Esophagus squamous epithelium (tissue), 5 donors: ENCODE results near the gene H6PD. TPM values are rescaled to one million over a fixed set of nuclear protein-coding genes. Genes with fewer than 3 reads are reported as not detected.

Experiments used
- DNase-seq: peaks from one replicate; lab custom pipeline; 2025; lab: John Stamatoyannopoulos, UW
- H3K27ac ChIP-seq, 4 donors: fragments of 200-600 bp; sonication (generic); one replicate each; pipeline ENCODE4 v1.5.1; 2016 to 2019; ENCODE audit warnings: mild to moderate bottlenecking in 1 of 4
- H3K27me3 ChIP-seq, 4 donors: fragments of 200-600 bp; sonication (generic); 1 replicate in 3 of 4; 2 replicates in 1 of 4; pipeline versions ENCODE4 v1.5.1 to v1.6.0; 2017 to 2021; ENCODE audit warnings: antibody characterized with exemption in 1 of 4
- H3K36me3 ChIP-seq, 3 donors: fragments of 200-600 bp; sonication (generic); one replicate each; pipeline ENCODE4 v1.5.1; 2016 to 2019
- H3K4me1 ChIP-seq, 3 donors: fragments of 200-600 bp; sonication (generic); one replicate each; pipeline ENCODE4 v1.5.1; 2017 to 2019
- H3K4me3 ChIP-seq, 4 donors: fragments of 200-600 bp; sonication (generic); 1 replicate in 3 of 4; 2 replicates in 1 of 4; pipeline ENCODE4 v1.5.1; 2016 to 2019; ENCODE audit warnings: mild to moderate bottlenecking in 2 of 4, moderate library complexity in 1 of 4
- H3K9me3 ChIP-seq, 3 donors: fragments of 200-600 bp; sonication (generic); one replicate each; pipeline ENCODE4 v1.5.1; 2016 to 2019
- POLR2A ChIP-seq, 4 donors: fragments of 450-650 bp; IDR thresholded peaks; one replicate each; pipeline ENCODE4 v1.6.1; 2017; ENCODE audit warnings: antibody characterized with exemption in 4 of 4, mild to moderate bottlenecking in 4 of 4, moderate library complexity in 3 of 4
- WGBS, 2 donors: methylation state at CpG; one replicate each; pipeline ENCODE4 v1.1.5; 2018; 5-methylcytosine and 5-hydroxymethylcytosine counted together
- intact Hi-C: fragments of 100-400 bp; cut with DNase I; formaldehyde crosslinking; loops from one replicate; pipeline ENCODE4 v1.15.0; 2022
- total RNA-seq, 4 donors: library from RNA; depleted of rRNA; stranded (reverse); fragments of >200 nt; gene quantifications; one replicate each; pipeline ENCODE4 v1.1.0, GENCODE V29; 2016
- TF ChIP-seq, protein P1 (sequence below), 6 experiments: fragments of 450-650 bp in 4 of 6; fragments of 200-600 bp in 2 of 6; sonication (generic) in 2 of 6; IDR thresholded peaks; one replicate each; pipeline ENCODE4 v1.5.1; 2016 to 2019; ENCODE audit warnings: antibody characterized with exemption in 6 of 6, mild to moderate bottlenecking in 4 of 6, moderate library complexity in 4 of 6
- donor health status: DM: yes; HTN: yes; CAD: no.

H6PD gene
- total RNA-seq, 4 donors from 2014 or later, result 10.6 to 35.5 (median 18.7) TPM

DNA sequence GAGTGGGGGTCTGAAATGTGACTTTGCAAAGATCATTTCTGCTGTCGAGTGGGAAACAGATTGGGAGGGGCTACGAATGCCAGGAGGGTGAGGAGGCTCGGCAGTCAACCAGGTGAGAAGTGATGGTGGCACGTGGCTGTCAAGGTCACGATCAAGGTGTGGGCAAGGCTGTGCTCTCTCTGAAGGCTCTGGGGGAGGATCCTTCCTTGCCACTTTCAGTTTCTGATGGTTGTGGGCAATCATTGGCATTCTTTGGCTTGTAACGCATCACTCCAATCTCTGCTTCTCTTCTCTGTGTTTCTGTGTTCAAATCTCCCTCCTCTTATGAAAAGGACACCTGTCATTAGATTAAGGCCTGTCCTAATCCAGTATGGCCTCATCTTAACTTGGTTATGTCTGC is 52.0 kb downstream of the H6PD start:
- Histone ChIP-seq H3K9me3 (peaks cover 0 to 24% (median 7%) of the 10 kb centered on the region in 3 donors), H3K27me3 (peaks cover 0 to 5% (median 0%) of the 10 kb centered on the region in 4 donors), H3K36me3 (no peaks in the 10 kb centered on the region), H3K4me1 (peaks cover 4 to 52% (median 28%) of the 10 kb centered on the region in 3 donors), H3K27ac (no peak overlapping the region), H3K4me3 (no peak overlapping the region)
- no peak for TF ChIP-seq POLR2A (IDR thresholded peaks at IDR 0.05)
- TF ChIP-seq, protein P1, sequence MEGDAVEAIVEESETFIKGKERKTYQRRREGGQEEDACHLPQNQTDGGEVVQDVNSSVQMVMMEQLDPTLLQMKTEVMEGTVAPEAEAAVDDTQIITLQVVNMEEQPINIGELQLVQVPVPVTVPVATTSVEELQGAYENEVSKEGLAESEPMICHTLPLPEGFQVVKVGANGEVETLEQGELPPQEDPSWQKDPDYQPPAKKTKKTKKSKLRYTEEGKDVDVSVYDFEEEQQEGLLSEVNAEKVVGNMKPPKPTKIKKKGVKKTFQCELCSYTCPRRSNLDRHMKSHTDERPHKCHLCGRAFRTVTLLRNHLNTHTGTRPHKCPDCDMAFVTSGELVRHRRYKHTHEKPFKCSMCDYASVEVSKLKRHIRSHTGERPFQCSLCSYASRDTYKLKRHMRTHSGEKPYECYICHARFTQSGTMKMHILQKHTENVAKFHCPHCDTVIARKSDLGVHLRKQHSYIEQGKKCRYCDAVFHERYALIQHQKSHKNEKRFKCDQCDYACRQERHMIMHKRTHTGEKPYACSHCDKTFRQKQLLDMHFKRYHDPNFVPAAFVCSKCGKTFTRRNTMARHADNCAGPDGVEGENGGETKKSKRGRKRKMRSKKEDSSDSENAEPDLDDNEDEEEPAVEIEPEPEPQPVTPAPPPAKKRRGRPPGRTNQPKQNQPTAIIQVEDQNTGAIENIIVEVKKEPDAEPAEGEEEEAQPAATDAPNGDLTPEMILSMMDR (IDR thresholded peaks at IDR 0.05), result no peak
- intact Hi-C loops, result loop anchor here (5.0 kb wide), 1 partner anchor 206 kb away; no protein-coding TSS in a partner anchor
- WGBS, 2 donors, result 69 to 76% methylated on average over 6 of the region's 6 CpGs
- no peak for DNase-seq

DNA sequence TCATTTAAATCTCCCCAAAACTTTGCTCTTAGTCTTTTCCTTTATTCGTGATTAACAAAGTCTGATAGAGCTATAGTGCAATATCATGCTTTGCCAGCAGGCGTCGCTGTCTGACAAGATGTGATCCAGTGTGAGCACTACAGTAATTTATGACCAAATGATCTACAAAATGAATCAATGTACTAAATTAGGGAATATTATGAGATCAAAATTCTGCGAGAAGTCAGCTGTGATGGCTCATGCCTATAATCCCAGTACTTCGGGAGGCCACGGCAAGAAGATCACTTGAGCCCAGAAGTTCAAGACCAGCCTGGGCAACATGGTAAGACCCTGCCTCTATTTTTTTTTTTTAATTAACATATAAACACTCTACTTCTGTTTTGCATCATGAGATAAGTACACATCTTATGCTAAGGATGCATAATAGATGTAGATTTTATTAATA is 54.5 kb downstream of the H6PD start:
- Histone ChIP-seq H3K27me3 (no peaks in the 10 kb centered on the region), H3K9me3 (peaks cover 0 to 24% (median 7%) of the 10 kb centered on the region in 3 donors), H3K36me3 (no peaks in the 10 kb centered on the region), H3K4me3 (no peak overlapping the region), H3K27ac (peak overlapping the region in 3 of 4 donors; percentile 91 to 99 (median 94)), H3K4me1 (peaks cover 6 to 38% (median 29%) of the 10 kb centered on the region in 3 donors)
- no peak for TF ChIP-seq POLR2A (IDR thresholded peaks at IDR 0.05)
- TF ChIP-seq, protein P1 (IDR thresholded peaks at IDR 0.05), result peak; percentile 89 to 99 (median 99)
- intact Hi-C loops, result loop anchor here (5.0 kb wide), 1 partner anchor 203 kb away; no protein-coding TSS in a partner anchor
- DNase-seq, result no peak
- 36 to 45% methylated on average over 6 of the region's 6 CpGs for WGBS, 2 donors

DNA sequence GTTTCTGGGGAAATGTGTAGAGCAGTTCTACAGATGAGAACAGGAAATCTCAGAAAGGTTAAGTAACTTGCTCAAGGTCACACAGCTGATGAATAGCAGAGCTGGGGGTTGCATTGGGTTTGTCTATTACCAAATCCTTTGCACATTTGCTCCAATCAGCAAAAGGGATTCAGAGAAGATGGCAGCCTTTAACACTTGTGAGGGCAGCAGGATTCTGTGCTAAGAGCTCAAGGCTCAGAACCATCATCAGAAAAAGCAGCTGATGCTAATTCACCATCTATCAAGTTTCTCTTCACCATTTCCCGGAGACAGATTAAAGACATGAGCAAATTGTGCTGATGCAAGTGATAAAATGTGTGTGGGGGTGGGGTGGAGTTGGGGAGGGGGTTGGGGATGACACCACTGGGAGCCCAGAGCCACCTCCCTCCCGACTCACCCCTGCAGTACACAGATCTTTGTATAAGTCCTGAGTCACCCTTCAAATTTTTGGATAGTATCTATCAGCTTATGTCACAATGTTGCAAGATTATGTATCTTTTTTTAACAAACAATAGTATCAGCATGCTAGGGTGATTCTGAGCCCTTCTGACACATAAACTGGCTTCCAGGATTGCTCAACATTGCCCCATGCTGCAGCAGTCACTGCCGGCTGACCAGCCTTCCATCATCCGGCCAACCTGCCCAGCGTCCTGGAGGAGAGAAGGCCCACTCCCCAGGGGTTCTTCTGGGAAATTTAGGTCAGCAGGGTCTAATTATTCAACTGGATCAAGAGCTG is 55.3 kb downstream of the H6PD start:
- Histone ChIP-seq H3K4me3 (no peak overlapping the region), H3K4me1 (peaks cover 14 to 44% (median 37%) of the 10 kb centered on the region in 3 donors), H3K36me3 (no peaks in the 10 kb centered on the region), H3K27ac (peak overlapping the region; percentile 61 to 99 (median 92)), H3K9me3 (peaks cover 0 to 24% (median 7%) of the 10 kb centered on the region in 3 donors), H3K27me3 (no peaks in the 10 kb centered on the region)
- intact Hi-C loops, result loop anchor here (5.0 to 10.0 kb wide), 3 partner anchors 85 to 202 kb away; no protein-coding TSS in a partner anchor
- 4 to 31% methylated on average over 2 to 5 of the region's 5 CpGs for WGBS, 2 donors
- no peak for DNase-seq
- TF ChIP-seq, protein P1 (IDR thresholded peaks at IDR 0.05), result no peak
- TF ChIP-seq POLR2A (IDR thresholded peaks at IDR 0.05), result no peak

DNA sequence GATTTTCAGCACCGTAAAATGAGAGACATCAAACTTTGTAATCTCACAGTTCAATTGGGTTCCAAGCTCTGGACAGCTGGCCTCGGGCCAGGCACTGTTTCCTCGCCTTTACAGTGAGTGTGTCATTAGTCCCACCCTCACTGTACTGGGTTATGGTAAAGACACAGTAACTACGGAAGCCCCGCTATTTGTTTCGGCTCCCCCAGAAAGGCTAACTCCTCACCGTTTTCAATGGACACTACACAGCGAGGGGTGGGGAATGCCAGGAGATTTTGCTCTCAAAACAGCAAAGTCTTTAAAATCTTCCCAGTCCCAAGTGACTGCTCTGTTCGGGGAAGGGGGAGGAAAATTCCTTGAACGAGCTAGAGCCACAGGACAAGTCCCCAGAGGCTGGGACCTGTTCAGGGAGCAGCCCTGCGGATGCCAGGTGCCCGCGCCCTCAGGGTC is 57.4 kb downstream of the H6PD start:
- Histone ChIP-seq H3K27ac (peak overlapping the region; percentile 94 to 100 (median 96)), H3K4me3 (peak overlapping the region; percentile 85 to 99 (median 90)), H3K4me1 (peaks cover 31 to 65% (median 56%) of the 10 kb centered on the region in 3 donors), H3K27me3 (no peaks in the 10 kb centered on the region), H3K9me3 (peaks cover 0 to 20% (median 7%) of the 10 kb centered on the region in 3 donors), H3K36me3 (no peaks in the 10 kb centered on the region)
- DNase-seq, result no peak
- TF ChIP-seq, protein P1 (IDR thresholded peaks at IDR 0.05), result no peak
- no peak for TF ChIP-seq POLR2A (IDR thresholded peaks at IDR 0.05)
- WGBS, 2 donors, result 4 to 13% methylated on average over 4 to 8 of the region's 13 CpGs
- intact Hi-C loops, result loop anchor here (5.0 to 10.0 kb wide), 2 partner anchors 83 to 160 kb away; no protein-coding TSS in a partner anchor
